H1 (cell line): Measurements from ENCODE around the gene RGS6. TPM values are rescaled to one million over a fixed set of nuclear protein-coding genes. Genes with fewer than 3 reads are reported as not detected.

Experiments used
- CTCF ChIA-PET: fragments of 300-600 bp; sonication (Branson Sonifier 250); formaldehyde crosslinking; loops from one replicate; lab custom pipeline; 2021; ENCODE audit not compliant: partially characterized antibody; lab: Charles Lee
- POLR2A ChIA-PET: fragments of 300-600 bp; sonication (Branson Sonifier 250); formaldehyde crosslinking; loops from one replicate; lab custom pipeline; 2021; ENCODE audit warnings: inconsistent platforms; ENCODE audit not compliant: partially characterized antibody; lab: Charles Lee
- DNase-seq, 2 experiments: peaks; one replicate each; pipeline versions ENCODE4 v3.0.0 to v3.0.0-alpha.2; 2010 to 2022; ENCODE audit warnings: low spot score in 2 of 2, low read depth in 1 of 2, mixed read lengths in 1 of 2
- FAIRE-seq: peaks from 2 replicates; lab custom pipeline; 2011; peaks lifted over from hg19 to GRCh38; lab: Jason Lieb, UNC
- H2AFZ ChIP-seq: 2 replicates; pipeline ENCODE4 v1.8.1; 2012; ENCODE audit warnings: low read length, inconsistent platforms
- H2AK5ac ChIP-seq: 2 replicates; pipeline ENCODE4 v1.6.1; 2013; ENCODE audit warnings: low read depth, low read length
- H2BK120ac ChIP-seq: replicated peaks from 2 replicates; pipeline ENCODE3; 2013; ENCODE audit warnings: low read depth, low read length, inconsistent platforms
- H2BK12ac ChIP-seq: 2 replicates; pipeline ENCODE4 v1.6.1; 2013; ENCODE audit warnings: low read depth, low read length
- H2BK15ac ChIP-seq: 2 replicates; pipeline ENCODE4 v1.6.1; 2013; ENCODE audit warnings: low read length
- H2BK20ac ChIP-seq: 2 replicates; pipeline ENCODE4 v1.6.1; 2013; ENCODE audit warnings: low read length
- H2BK5ac ChIP-seq: 2 replicates; pipeline ENCODE4 v1.6.1; 2013; ENCODE audit warnings: low read depth, low read length
- H3K14ac ChIP-seq: 2 replicates; pipeline ENCODE4 v1.6.1; 2013; ENCODE audit warnings: inconsistent platforms; ENCODE audit not compliant: insufficient read length
- H3K18ac ChIP-seq: 2 replicates; pipeline ENCODE4 v1.6.1; 2013; ENCODE audit warnings: low read length; ENCODE audit errors: extremely low read depth
- H3K23ac ChIP-seq: 2 replicates; pipeline ENCODE4 v1.6.1; 2013; ENCODE audit warnings: inconsistent platforms; ENCODE audit not compliant: insufficient read length
- H3K23me2 ChIP-seq: 2 replicates; pipeline ENCODE4 v1.6.1; 2013; ENCODE audit warnings: low read depth, low read length
- H3K27ac ChIP-seq: 2 replicates; pipeline ENCODE4 v1.6.1; 2011; ENCODE audit warnings: low read depth, low read length, inconsistent platforms
- H3K27me3 ChIP-seq, 4 experiments: replicated peaks in 1 of 4; 1 replicate in 1 of 4; 2 replicates in 3 of 4; pipeline versions ENCODE4 v1.6.1 to v1.8.1; 2011 to 2013; ENCODE audit warnings: low read length in 3 of 4, mild to moderate bottlenecking in 3 of 4, inconsistent platforms in 2 of 4, mixed read lengths in 2 of 4, moderate library complexity in 1 of 4; ENCODE audit not compliant: control insufficient read depth in 3 of 4, insufficient read depth in 3 of 4; ENCODE audit errors: extremely low read depth in 1 of 4
- H3K36me3 ChIP-seq, 4 experiments: 2 replicates each; pipeline versions ENCODE4 v1.6.1 to v1.8.1; 2011 to 2013; ENCODE audit warnings: mild to moderate bottlenecking in 4 of 4, low read length in 3 of 4, moderate library complexity in 2 of 4, control low read depth in 1 of 4, inconsistent platforms in 1 of 4; ENCODE audit not compliant: insufficient read depth in 4 of 4, control insufficient read depth in 2 of 4
- H3K4ac ChIP-seq: replicated peaks from 2 replicates; pipeline ENCODE3; 2013; ENCODE audit warnings: low read length, low read depth, mixed read lengths, inconsistent platforms; ENCODE audit not compliant: insufficient read length
- H3K4me1 ChIP-seq, 4 experiments: replicated peaks in 1 of 4; 1 replicate in 1 of 4; 2 replicates in 3 of 4; pipeline versions ENCODE4 v1.6.1 to v1.8.1; 2011 to 2013; ENCODE audit warnings: low read length in 3 of 4, inconsistent platforms in 2 of 4, mixed read lengths in 1 of 4; ENCODE audit not compliant: insufficient read depth in 4 of 4, control insufficient read depth in 3 of 4
- H3K4me2 ChIP-seq, 2 experiments: 2 replicates each; pipeline versions ENCODE4 v1.6.1 to v1.8.1; 2011 to 2013; ENCODE audit warnings: low read depth in 2 of 2, low read length in 2 of 2, control low read depth in 1 of 2, inconsistent platforms in 1 of 2, mild to moderate bottlenecking in 1 of 2; ENCODE audit not compliant: insufficient read depth in 1 of 2
- H3K4me3 ChIP-seq, 4 experiments: fragments of 200-600, 300-600 bp in 1 of 4; sonication (generic), shearing (Covaris generic), sonication (Bioruptor Twin) in 1 of 4; 2 replicates each; pipeline versions ENCODE4 v1.5.1 to v1.8.1; 2011 to 2016; ENCODE audit warnings: low read length in 4 of 4, low read depth in 3 of 4, control low read depth in 2 of 4, inconsistent platforms in 2 of 4, mild to moderate bottlenecking in 2 of 4, mixed read lengths in 1 of 4, moderate library complexity in 1 of 4; ENCODE audit not compliant: insufficient read depth in 2 of 4; ENCODE audit errors: extremely low read depth in 1 of 4
- H3K56ac ChIP-seq: replicated peaks from 2 replicates; pipeline ENCODE3; 2013; ENCODE audit warnings: low read depth, mild to moderate bottlenecking, mixed read lengths, low read length, inconsistent platforms; ENCODE audit not compliant: insufficient read length
- H3K79me1 ChIP-seq: 2 replicates; pipeline ENCODE4 v1.6.1; 2013; ENCODE audit warnings: low read depth, low read length, control low read depth
- H3K79me2 ChIP-seq, 2 experiments: 2 replicates each; pipeline versions ENCODE4 v1.6.1 to v1.8.1; 2012 to 2013; ENCODE audit warnings: low read length in 2 of 2, mild to moderate bottlenecking in 2 of 2, inconsistent platforms in 1 of 2; ENCODE audit not compliant: insufficient read depth in 2 of 2, control insufficient read depth in 1 of 2
- H3K9ac ChIP-seq, 4 experiments: replicated peaks in 1 of 4; 1 replicate in 1 of 4; 2 replicates in 3 of 4; pipeline versions ENCODE4 v1.6.1 to v1.8.1; 2011 to 2013; ENCODE audit warnings: low read depth in 3 of 4, low read length in 3 of 4, control low read depth in 2 of 4, mild to moderate bottlenecking in 2 of 4, moderate library complexity in 2 of 4, inconsistent platforms in 1 of 4; ENCODE audit errors: extremely low read depth in 1 of 4
- H3K9me3 ChIP-seq, 2 experiments: 2 replicates each; pipeline versions ENCODE4 v1.6.1 to v1.8.1; 2012 to 2013; ENCODE audit warnings: mild to moderate bottlenecking in 2 of 2, moderate library complexity in 2 of 2, control low read depth in 1 of 2, inconsistent platforms in 1 of 2, low read depth in 1 of 2, low read length in 1 of 2, mixed read lengths in 1 of 2; ENCODE audit not compliant: insufficient read depth in 2 of 2
- H4K20me1 ChIP-seq, 2 experiments: replicated peaks in 1 of 2; 2 replicates each; pipeline versions ENCODE3 to v1.8.1; 2011 to 2013; ENCODE audit warnings: inconsistent platforms in 2 of 2, low read length in 2 of 2, mild to moderate bottlenecking in 1 of 2; ENCODE audit not compliant: insufficient read depth in 2 of 2, control insufficient read depth in 1 of 2
- H4K5ac ChIP-seq: 2 replicates; pipeline ENCODE4 v1.6.1; 2013; ENCODE audit warnings: low read length, low read depth, mixed read lengths, inconsistent platforms; ENCODE audit not compliant: insufficient read length
- H4K8ac ChIP-seq: 2 replicates; pipeline ENCODE4 v1.8.0; 2013; ENCODE audit warnings: mild to moderate bottlenecking, moderate library complexity, low read length, inconsistent platforms; ENCODE audit not compliant: insufficient read depth; ENCODE audit errors: extremely low read depth
- H4K91ac ChIP-seq: replicated peaks from 2 replicates; pipeline ENCODE3; 2013; ENCODE audit warnings: low read length, mixed read lengths, inconsistent platforms; ENCODE audit not compliant: insufficient read length
- ATF3 ChIP-seq: IDR thresholded peaks from 2 replicates; pipeline ENCODE4 v1.6.1; 2011; ENCODE audit warnings: low read depth, mild to moderate bottlenecking, low read length; ENCODE audit not compliant: insufficient read depth
- CBX5 ChIP-seq: fragments of 300-800, 300-1000 bp; sonication (generic); IDR thresholded peaks from 2 replicates; pipeline ENCODE4 v1.7.1; 2016; ENCODE audit warnings: antibody characterized with exemption, low read length, low read depth
- CHD2 ChIP-seq: IDR thresholded peaks from 2 replicates; pipeline ENCODE4 v1.6.1; 2012; ENCODE audit warnings: low read length, improper control_type of control experiment
- CREB1 ChIP-seq: IDR thresholded peaks from 2 replicates; pipeline ENCODE4 v1.6.1; 2012; ENCODE audit warnings: inconsistent platforms
- EP300 ChIP-seq, 2 experiments: IDR thresholded peaks; 1 replicate in 1 of 2; 2 replicates in 1 of 2; pipeline ENCODE4 v1.6.1; 2011 to 2012; ENCODE audit warnings: low read depth in 2 of 2, low read length in 2 of 2, mild to moderate bottlenecking in 2 of 2, borderline replicate concordance in 1 of 2, inconsistent platforms in 1 of 2, moderate library complexity in 1 of 2
- EZH2 ChIP-seq: fragments of 200-600 bp; sonication (generic); IDR thresholded peaks from 2 replicates; pipeline ENCODE4 v1.7.1; 2012; ENCODE audit warnings: low read depth, mild to moderate bottlenecking, moderate library complexity, low read length, inconsistent platforms; ENCODE audit not compliant: severe bottlenecking
- HDAC6 ChIP-seq: IDR thresholded peaks from one replicate; pipeline ENCODE4 v1.7.1; 2012; ENCODE audit warnings: low read depth, mild to moderate bottlenecking, inconsistent platforms, low read length, moderate library complexity
- KDM5A ChIP-seq: fragments of 200-600 bp; IDR thresholded peaks from 2 replicates; pipeline ENCODE4 v1.7.1; 2012; ENCODE audit warnings: mild to moderate bottlenecking, low read length, inconsistent platforms, mixed read lengths
- NRF1 ChIP-seq: IDR thresholded peaks from 2 replicates; pipeline ENCODE4 v1.6.1; 2011; ENCODE audit warnings: mild to moderate bottlenecking, low read depth, low read length, improper control_type of control experiment
- SP2 ChIP-seq: IDR thresholded peaks from 2 replicates; pipeline ENCODE4 v1.6.1; 2012; ENCODE audit warnings: mild to moderate bottlenecking, low read length, inconsistent platforms
- TCF12 ChIP-seq: IDR thresholded peaks from 2 replicates; pipeline ENCODE4 v1.6.1; 2011; ENCODE audit warnings: low read depth, mild to moderate bottlenecking, low read length
- YY1 ChIP-seq: IDR thresholded peaks from 2 replicates; pipeline ENCODE4 v1.6.1; 2011; ENCODE audit warnings: low read depth, mild to moderate bottlenecking, low read length
- WGBS, 2 experiments: shearing (Covaris generic) in 1 of 2; methylation state at CpG; one replicate each; pipeline versions ENCODE4 v1.1.6 to v1.1.7; 2013 to 2015; ENCODE audit warnings: low lambda C conversion rate in 2 of 2, mixed read lengths in 2 of 2, inconsistent platforms in 1 of 2, low coverage in 1 of 2, missing lambda C conversion rate in 1 of 2; ENCODE audit not compliant: insufficient replicate concordance in 2 of 2, insufficient coverage in 1 of 2, insufficient read length in 1 of 2; ENCODE audit errors: extremely low coverage in 1 of 2, missing lambda C conversion rate in 1 of 2; 5-methylcytosine and 5-hydroxymethylcytosine counted together
- polyA plus RNA-seq, 7 experiments: library from polyadenylated mRNA; depleted of rRNA in 3 of 7; stranded (reverse) in 5 of 7; unstranded in 2 of 7; fragments of >200 nt in 5 of 7; fragments of 200-250 nt in 2 of 7; gene quantifications; 1 replicate in 5 of 7; 2 replicates in 1 of 7; 4 replicates in 1 of 7; pipeline versions ENCODE4 v1.2.1 to v1.2.3, GENCODE V29; 2011 to 2013; ENCODE audit warnings: missing spikeins in 2 of 7, mixed read lengths in 2 of 7
- total RNA-seq: library from RNA; stranded (reverse); fragmentation: NEBNext Ultra II Directional; extraction: Animal tissue kit (Norgen Biotek cat#: 25700); gene quantifications from 2 replicates; pipeline ENCODE4 v1.2.1, GENCODE V29; 2021

The RGS6 gene
- total and polyA plus RNA-seq, 2 of the 8 experiments (the other 6 are each of a cell fraction or from before 2014, with no cell fraction given): 0.26 to 1.1 TPM

GRCh38 chr14:72341237-72341636 is 409.0 kb downstream of the RGS6 start:
- no peak for FAIRE-seq
- no peak overlapping the region for H2AK5ac ChIP-seq
- TF ChIP-seq EP300 (IDR thresholded peaks at IDR 0.05; ENCODE audit: borderline replicate concordance in 1 of 2, low read depth in 2 of 2, low read length in 2 of 2) (no peak), CBX5 (no peak), NRF1 (no peak), SP2 (no peak), ATF3 (no peak), CREB1 (no peak), CHD2 (no peak), KDM5A (no peak), YY1 (no peak), HDAC6 (no peak), TCF12 (no peak), EZH2 (no peak)

More at GRCh38 chr14:72341237-72341636, 409.0 kb downstream of the RGS6 start:
- Histone ChIP-seq H3K4me2 (no peak overlapping the region), H3K4me3 (no peak overlapping the region), H3K27ac (no peak overlapping the region), H2AFZ (no peak overlapping the region), H3K23ac (no peak overlapping the region), H3K9me3 (0 out of 4 replicates have a peak, but pooled peaks cover 0 to 4% of the 10 kb centered on the region in 2 experiments), H3K56ac (no peak overlapping the region), H2BK5ac (no peak overlapping the region), H3K23me2 (peaks cover 2% of the 10 kb centered on the region; the same call in 1 of the 2 replicates), H3K79me2 (no peaks in the 10 kb centered on the region), H2BK15ac (no peak overlapping the region), H2BK20ac (no peak overlapping the region), H2BK120ac (no peak overlapping the region), H3K27me3 (no peaks in the 10 kb centered on the region), H4K5ac (no peak overlapping the region), H4K8ac (no peak overlapping the region), H3K18ac (no peak overlapping the region), H3K4ac (no peak overlapping the region), H4K91ac (no peak overlapping the region), H3K79me1 (no peaks in the 10 kb centered on the region), H3K36me3 (no peaks in the 10 kb centered on the region), H3K4me1 (no peaks in the 10 kb centered on the region), H3K14ac (no peak overlapping the region), H3K9ac (no peak overlapping the region), H2BK12ac (no peak overlapping the region), H4K20me1 (no peaks in the 10 kb centered on the region)
- DNase-seq: no peak
- POLR2A ChIA-PET: no interaction called here
- WGBS, 2 experiments: 100% methylated on average over 1 of the region's 1 CpG; no CpG with 5 or more reads in 1 of the 2 experiments
- CTCF ChIA-PET: interaction anchor here (1.3 kb wide), 1 partner anchor 11 kb away, joined by 3 read pairs; no protein-coding TSS in a partner anchor
